B cell (primary cell): ENCODE data around the gene OR52E2. TPM values are rescaled to one million over a fixed set of nuclear protein-coding genes. Genes with fewer than 3 reads are reported as not detected.

Source experiments
- ATAC-seq: fragments of 200-7000 bp; cut with Tn5 transposase; one replicate; pipeline ENCODE4 v1.10.0; 2021; ENCODE audit warnings: low read depth, mild to moderate bottlenecking, moderate number of reproducible peaks, moderate library complexity
- CTCF ChIA-PET: fragments of 350-600 bp; sonication (Branson Sonifier 250); formaldehyde crosslinking; loops from one replicate; lab custom pipeline; 2021; ENCODE audit warnings: antibody characterized with exemption, inconsistent platforms; lab: Charles Lee
- POLR2A ChIA-PET: fragments of 350-600 bp; sonication (Branson Sonifier 250); formaldehyde crosslinking; loops from one replicate; lab custom pipeline; 2021; ENCODE audit warnings: antibody characterized with exemption; lab: Charles Lee
- DNase-seq: peaks from one replicate; pipeline ENCODE4 v3.0.0; 2013
- H2AFZ ChIP-seq: 2 replicates; pipeline ENCODE4 v1.6.1; 2012; ENCODE audit warnings: mild to moderate bottlenecking, low read depth, low read length; ENCODE audit not compliant: insufficient read depth, poor library complexity, severe bottlenecking
- H3K27ac ChIP-seq, 2 donors: 1 replicate in 1 of 2; 2 replicates in 1 of 2; pipeline ENCODE4 v1.5.1; 2012 to 2013; ENCODE audit warnings: low read length in 2 of 2, mild to moderate bottlenecking in 2 of 2, moderate library complexity in 1 of 2
- H3K27me3 ChIP-seq, 4 experiments: fragments of 200-600 bp in 1 of 4; sonication (generic) in 1 of 4; replicated peaks in 1 of 4; 1 replicate in 2 of 4; 2 replicates in 2 of 4; pipeline versions ENCODE4 v1.6.1 to v1.7.0; 2013 to 2016; ENCODE audit warnings: low read length in 3 of 4, mild to moderate bottlenecking in 2 of 4, mixed read lengths in 1 of 4, moderate library complexity in 1 of 4; ENCODE audit not compliant: insufficient read depth in 4 of 4, control insufficient read depth in 3 of 4; ENCODE audit errors: control extremely low read depth in 1 of 4
- H3K36me3 ChIP-seq, 2 experiments: replicated peaks in 1 of 2; 1 replicate in 1 of 2; 2 replicates in 1 of 2; pipeline versions ENCODE4 v1.6.1 to v1.7.1; 2013; ENCODE audit warnings: low read length in 1 of 2; ENCODE audit not compliant: insufficient read depth in 2 of 2, control insufficient read depth in 1 of 2; ENCODE audit errors: control extremely low read depth in 1 of 2, extremely low read depth in 1 of 2
- H3K4me1 ChIP-seq, 2 donors: fragments of 200-600 bp in 1 of 2; sonication (generic) in 1 of 2; 1 replicate in 1 of 2; 2 replicates in 1 of 2; pipeline versions ENCODE4 v1.5.1 to v1.6.1; 2013 to 2017; ENCODE audit warnings: low read length in 2 of 2; ENCODE audit not compliant: control insufficient read depth in 2 of 2, insufficient read depth in 2 of 2
- H3K4me2 ChIP-seq: replicated peaks from 2 replicates; pipeline ENCODE3; 2012; ENCODE audit warnings: mild to moderate bottlenecking, low read depth, low read length; ENCODE audit not compliant: poor library complexity, severe bottlenecking
- H3K4me3 ChIP-seq, 5 experiments: fragments of 200-600 bp in 1 of 5; sonication (generic) in 1 of 5; 1 replicate in 3 of 5; 2 replicates in 2 of 5; pipeline versions ENCODE4 v1.5.1 to v1.7.0; 2011 to 2016; ENCODE audit warnings: low read length in 4 of 5, mild to moderate bottlenecking in 4 of 5, low read depth in 2 of 5, control low read depth in 1 of 5, moderate library complexity in 1 of 5; ENCODE audit not compliant: insufficient read depth in 1 of 5; ENCODE audit errors: control extremely low read depth in 1 of 5, extremely low read depth in 1 of 5
- H3K79me2 ChIP-seq: fragments of 200-600 bp; sonication (generic); one replicate; pipeline ENCODE4 v1.6.0; 2016; ENCODE audit warnings: low read length; ENCODE audit not compliant: control insufficient read depth, insufficient read depth
- H3K9ac ChIP-seq: fragments of 200-600 bp; sonication (generic); 2 replicates; pipeline ENCODE4 v1.6.1; 2017; ENCODE audit warnings: mild to moderate bottlenecking, low read length, moderate library complexity
- H3K9me3 ChIP-seq, 3 donors: one replicate each; pipeline versions ENCODE4 v1.6.1 to v1.7.1; 2013; ENCODE audit warnings: low read length in 2 of 3; ENCODE audit not compliant: control insufficient read depth in 2 of 3, insufficient read depth in 1 of 3; ENCODE audit errors: control extremely low read depth in 1 of 3
- H4K20me1 ChIP-seq: 2 replicates; pipeline ENCODE4 v1.6.0; 2012; ENCODE audit warnings: mild to moderate bottlenecking, low read length; ENCODE audit not compliant: insufficient read depth, control insufficient read depth, poor library complexity, severe bottlenecking
- H3K27ac Mint-ChIP-seq: one replicate; pipeline ENCODE4 v1.8.0; 2021; ENCODE audit warnings: mixed read lengths
- H3K27me3 Mint-ChIP-seq: one replicate; pipeline ENCODE4 v1.8.0; 2021; ENCODE audit warnings: mixed read lengths
- H3K4me1 Mint-ChIP-seq: one replicate; pipeline ENCODE4 v1.8.0; 2021; ENCODE audit warnings: mixed read lengths
- H3K4me3 Mint-ChIP-seq: one replicate; pipeline ENCODE4 v1.8.0; 2021; ENCODE audit warnings: mixed read lengths
- H3K9me3 Mint-ChIP-seq: one replicate; pipeline ENCODE4 v1.8.0; 2022; ENCODE audit warnings: mixed read lengths; ENCODE audit not compliant: insufficient read depth
- EZH2 ChIP-seq: IDR thresholded peaks from 2 replicates; pipeline ENCODE4 v1.6.1; 2012; ENCODE audit warnings: borderline replicate concordance, low read depth, mild to moderate bottlenecking, moderate library complexity, low read length; ENCODE audit not compliant: insufficient read depth, poor library complexity, severe bottlenecking
- WGBS: methylation state at CpG from one replicate; pipeline ENCODE4 v1.1.5; 2013; ENCODE audit warnings: missing lambda C conversion rate; ENCODE audit not compliant: insufficient coverage; 5-methylcytosine and 5-hydroxymethylcytosine counted together
- intact Hi-C: fragments of 100-400 bp; cut with micrococcal nuclease; formaldehyde crosslinking; loops from one replicate; pipeline ENCODE4 v1.10.0; 2022
- polyA plus RNA-seq: library from polyadenylated mRNA; depleted of rRNA; stranded (reverse); fragments of >200 nt; gene quantifications from 2 replicates; pipeline ENCODE4 v1.2.3, GENCODE V29; 2012
- total RNA-seq, 2 donors: library from RNA; stranded (reverse); fragments of 120-200 nt in 1 of 2; gene quantifications; 1 replicate in 1 of 2; 2 replicates in 1 of 2; pipeline versions ENCODE4 v1.2.3 to v1.2.4, GENCODE V29; 2013 to 2022
- TF ChIP-seq, protein P1 (sequence below): fragments of 200-600 bp; IDR thresholded peaks from one replicate; pipeline ENCODE4 v1.8.0; 2022; ENCODE audit warnings: antibody characterized with exemption, mild to moderate bottlenecking

The OR52E2 gene
- total and polyA plus RNA-seq, 2 donors (not counting 1 experiment from before 2014, with no cell fraction given), result not detected

DNA sequence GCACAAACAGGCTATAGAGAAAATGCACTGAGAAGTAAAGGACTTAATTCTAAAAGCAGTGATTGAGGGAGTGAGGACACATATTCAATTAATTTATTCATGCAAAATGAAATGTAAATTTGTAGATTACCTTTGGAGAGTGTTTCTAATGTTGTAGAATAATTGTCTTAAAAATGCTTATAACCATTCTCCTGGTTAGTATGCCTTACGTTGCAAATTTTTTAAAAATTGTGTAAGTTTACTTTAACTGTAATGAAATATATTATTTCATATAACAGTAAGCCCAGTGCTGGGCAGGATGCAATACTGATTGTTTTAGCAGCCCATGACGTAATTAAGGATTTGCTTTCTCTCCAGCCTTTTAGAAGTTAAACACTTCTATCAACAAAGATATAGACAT lies 36.6 kb upstream of the OR52E2 start:
- POLR2A ChIA-PET, result no interaction called here
- ATAC-seq, result no peak
- WGBS, result no CpG with 5 or more reads among the region's 2 CpGs
- Histone ChIP-seq H2AFZ (no peak overlapping the region), H3K9me3 (no peaks in the 10 kb centered on the region), H3K4me2 (no peak overlapping the region), H3K79me2 (no peaks in the 10 kb centered on the region), H3K9ac (no peak overlapping the region), H3K27ac (no peak overlapping the region), H4K20me1 (no peaks in the 10 kb centered on the region), H3K4me3 (no peak overlapping the region), H3K27me3 (no peaks in the 10 kb centered on the region), H3K4me1 (no peaks in the 10 kb centered on the region), H3K36me3 (no peaks in the 10 kb centered on the region)
- H3K9me3 Mint-ChIP-seq, result no peaks in the 10 kb centered on the region
- DNase-seq, result no peak
- CTCF ChIA-PET, result no interaction called here
- H3K4me3 Mint-ChIP-seq, result no peak overlapping the region
- peaks cover 6% of the 10 kb centered on the region for H3K27me3 Mint-ChIP-seq
- no peak overlapping the region for H3K27ac Mint-ChIP-seq
- intact Hi-C loops, result no loop called here
- no peaks in the 10 kb centered on the region for H3K4me1 Mint-ChIP-seq
- TF ChIP-seq, protein P1, sequence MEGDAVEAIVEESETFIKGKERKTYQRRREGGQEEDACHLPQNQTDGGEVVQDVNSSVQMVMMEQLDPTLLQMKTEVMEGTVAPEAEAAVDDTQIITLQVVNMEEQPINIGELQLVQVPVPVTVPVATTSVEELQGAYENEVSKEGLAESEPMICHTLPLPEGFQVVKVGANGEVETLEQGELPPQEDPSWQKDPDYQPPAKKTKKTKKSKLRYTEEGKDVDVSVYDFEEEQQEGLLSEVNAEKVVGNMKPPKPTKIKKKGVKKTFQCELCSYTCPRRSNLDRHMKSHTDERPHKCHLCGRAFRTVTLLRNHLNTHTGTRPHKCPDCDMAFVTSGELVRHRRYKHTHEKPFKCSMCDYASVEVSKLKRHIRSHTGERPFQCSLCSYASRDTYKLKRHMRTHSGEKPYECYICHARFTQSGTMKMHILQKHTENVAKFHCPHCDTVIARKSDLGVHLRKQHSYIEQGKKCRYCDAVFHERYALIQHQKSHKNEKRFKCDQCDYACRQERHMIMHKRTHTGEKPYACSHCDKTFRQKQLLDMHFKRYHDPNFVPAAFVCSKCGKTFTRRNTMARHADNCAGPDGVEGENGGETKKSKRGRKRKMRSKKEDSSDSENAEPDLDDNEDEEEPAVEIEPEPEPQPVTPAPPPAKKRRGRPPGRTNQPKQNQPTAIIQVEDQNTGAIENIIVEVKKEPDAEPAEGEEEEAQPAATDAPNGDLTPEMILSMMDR, result no peak
- TF ChIP-seq EZH2, result no peak

GRCh38 chr11:5092821-5093585 lies 33.6 kb upstream of the OR52E2 start:
- 100% methylated on average over 1 of the region's 8 CpGs for WGBS
- CTCF ChIA-PET, result no interaction called here
- no peaks in the 10 kb centered on the region for H3K36me3 ChIP-seq

More at GRCh38 chr11:5092821-5093585, 33.6 kb upstream of the OR52E2 start:
- intact Hi-C loops, result no loop called here
- no peaks in the 10 kb centered on the region for H3K9me3 Mint-ChIP-seq
- Histone ChIP-seq H3K27me3 (no peaks in the 10 kb centered on the region), H3K4me1 (no peaks in the 10 kb centered on the region), H3K4me2 (no peak overlapping the region), H3K79me2 (no peaks in the 10 kb centered on the region), H4K20me1 (no peaks in the 10 kb centered on the region), H3K4me3 (no peak overlapping the region), H3K9ac (no peak overlapping the region), H3K27ac (no peak overlapping the region), H3K9me3 (no peaks in the 10 kb centered on the region), H2AFZ (no peak overlapping the region)
- H3K27ac Mint-ChIP-seq, result no peak overlapping the region
- no peaks in the 10 kb centered on the region for H3K4me1 Mint-ChIP-seq
- TF ChIP-seq, protein P1, result no peak
- ATAC-seq (no peak), DNase-seq (no peak)
- H3K4me3 Mint-ChIP-seq, result no peak overlapping the region
- H3K27me3 Mint-ChIP-seq, result peaks cover 10% of the 10 kb centered on the region
- POLR2A ChIA-PET, result no interaction called here
